ENCODE results near the gene TRMT2B. TPM values are rescaled to one million over a fixed set of nuclear protein-coding genes. Genes with fewer than 3 reads are reported as not detected.
"Not testable (repeated sequence)": the region's sequence is repeated elsewhere in the genome, so short reads cannot be mapped to it uniquely, and the experiment has no call there.

Gene TRMT2B
- total RNA-seq, 4 donors from 2014 or later: 19.0 to 31.0 (median 27.4) TPM

- Histone ChIP-seq H3K36me3 (no peaks in the 10 kb centered on the region), H3K9me3 (no peaks in the 10 kb centered on the region), H3K4me3 (no peak overlapping the region), H3K27me3 (no peaks in the 10 kb centered on the region), H3K4me1 (no peaks in the 10 kb centered on the region), H3K27ac (no peak overlapping the region)
- TF ChIP-seq CTCF (IDR thresholded peaks at IDR 0.05) (no peak), POLR2A (IDR thresholded peaks at IDR 0.05) (no peak)
- no peak for DNase-seq
Measured at GRCh38 chrX:101057093-101057714, 5.3 kb upstream of the TRMT2B start.

- DNase-seq, H3K9me3 ChIP-seq, H3K4me3 ChIP-seq, H3K4me1 ChIP-seq, H3K27me3 ChIP-seq, H3K36me3 ChIP-seq, H3K27ac ChIP-seq: not testable (repeated sequence)
Measured at GRCh38 chrX:101056551-101056950, 4.6 kb upstream of the TRMT2B start.

GRCh38 chrX:101051153-101051548 is 760 bp downstream of the TRMT2B start:
- Histone ChIP-seq H3K4me3 (peak overlapping the region; percentile 52 to 70 (median 62)), H3K27ac (peak overlapping the region; percentile 82 to 95 (median 92)), H3K27me3 (no peaks in the 10 kb centered on the region), H3K36me3 (no peaks in the 10 kb centered on the region), H3K4me1 (peaks cover 0 to 12% (median 0%) of the 10 kb centered on the region in 4 donors), H3K9me3 (no peaks in the 10 kb centered on the region)
- no peak for DNase-seq
- TF ChIP-seq POLR2A (IDR thresholded peaks at IDR 0.05) (peak in 1 of 2 donors; percentile 5), CTCF (IDR thresholded peaks at IDR 0.05) (no peak)

- no peak for DNase-seq
- no peaks in the 10 kb centered on the region for H3K9me3 ChIP-seq
- H3K27ac ChIP-seq: no peak overlapping the region
- no peaks in the 10 kb centered on the region for H3K27me3 ChIP-seq
- no peak overlapping the region for H3K4me3 ChIP-seq
- H3K36me3 ChIP-seq: peaks cover 0 to 28% (median 0%) of the 10 kb centered on the region in 3 donors
- TF ChIP-seq POLR2A (IDR thresholded peaks at IDR 0.05) (no peak), CTCF (IDR thresholded peaks at IDR 0.05) (no peak)
- no peaks in the 10 kb centered on the region for H3K4me1 ChIP-seq
Measured at GRCh38 chrX:101040197-101040596, 11.7 kb downstream of the TRMT2B start.

- H3K27ac ChIP-seq: no peak overlapping the region
- H3K4me1 ChIP-seq: no peaks in the 10 kb centered on the region
- no peak overlapping the region for H3K4me3 ChIP-seq
- no peaks in the 10 kb centered on the region for H3K9me3 ChIP-seq
- no peaks in the 10 kb centered on the region for H3K27me3 ChIP-seq
- peaks cover 0 to 40% (median 0%) of the 10 kb centered on the region in 3 donors for H3K36me3 ChIP-seq
- TF ChIP-seq CTCF (IDR thresholded peaks at IDR 0.05) (no peak), POLR2A (IDR thresholded peaks at IDR 0.05) (no peak)
- DNase-seq: no peak
Measured at GRCh38 chrX:101037231-101037630, 14.7 kb downstream of the TRMT2B start.

GRCh38 chrX:101029665-101030064 is 22.2 kb downstream of the TRMT2B start:
- H3K4me3 ChIP-seq: no peak overlapping the region
- DNase-seq: no peak
- peaks cover 0 to 25% (median 0%) of the 10 kb centered on the region in 3 donors for H3K36me3 ChIP-seq
- TF ChIP-seq POLR2A (IDR thresholded peaks at IDR 0.05) (no peak), CTCF (IDR thresholded peaks at IDR 0.05) (no peak)
- no peaks in the 10 kb centered on the region for H3K27me3 ChIP-seq
- H3K4me1 ChIP-seq: no peaks in the 10 kb centered on the region
- no peaks in the 10 kb centered on the region for H3K9me3 ChIP-seq
- no peak overlapping the region for H3K27ac ChIP-seq
